ENCODE results near the gene GRIA3.
"Not testable (repeated sequence)": the region's sequence is repeated elsewhere in the genome, so short reads cannot be mapped to it uniquely, and the experiment has no call there.

GRIA3 gene

GRCh38 chrX:123357941-123358340, 173.9 kb downstream of the GRIA3 start:
- no peak for DNase-seq (ENCODE audit: low read depth)

GRCh38 chrX:123358457-123358856, 174.4 kb downstream of the GRIA3 start:
- DNase-seq (ENCODE audit: low read depth) = no peak

GRCh38 chrX:123361371-123361770, 177.3 kb downstream of the GRIA3 start:
- DNase-seq (ENCODE audit: low read depth) = no peak

GRCh38 chrX:123386196-123386595, 202.1 kb downstream of the GRIA3 start:
- not testable (repeated sequence) for DNase-seq (ENCODE audit: low read depth)

- DNase-seq (ENCODE audit: low read depth) = no peak
These were observed 208.8 kb downstream of the GRIA3 start for GRCh38 chrX:123392921-123393320.

GRCh38 chrX:123399709-123400108, 215.6 kb downstream of the GRIA3 start:
- DNase-seq (ENCODE audit: low read depth) = no peak

- DNase-seq (ENCODE audit: low read depth) = no peak
These were observed 221.2 kb downstream of the GRIA3 start for GRCh38 chrX:123405231-123405630.

GRCh38 chrX:123408821-123409737, 225.0 kb downstream of the GRIA3 start:
- no peak for DNase-seq (ENCODE audit: low read depth)

- DNase-seq (ENCODE audit: low read depth) = peak; percentile 15
These were observed 238.8 kb downstream of the GRIA3 start for GRCh38 chrX:123422875-123423274.

GRCh38 chrX:123424546-123424945, 240.5 kb downstream of the GRIA3 start:
- DNase-seq (ENCODE audit: low read depth) = peak; percentile 25

- no peak for DNase-seq (ENCODE audit: low read depth)
These were observed 241.4 kb downstream of the GRIA3 start for GRCh38 chrX:123425471-123425870.

GRCh38 chrX:123425904-123426303, 241.8 kb downstream of the GRIA3 start:
- DNase-seq (ENCODE audit: low read depth) = no peak

- DNase-seq (ENCODE audit: low read depth) = no peak
These were observed 248.5 kb downstream of the GRIA3 start for GRCh38 chrX:123432361-123433150.

GRCh38 chrX:123436512-123437136, 252.5 kb downstream of the GRIA3 start:
- DNase-seq (ENCODE audit: low read depth) = no peak

- DNase-seq (ENCODE audit: low read depth) = not testable (repeated sequence)
These were observed 255.8 kb downstream of the GRIA3 start for GRCh38 chrX:123439926-123440325.

- no peak for DNase-seq (ENCODE audit: low read depth)
These were observed 258.7 kb downstream of the GRIA3 start for GRCh38 chrX:123442764-123443163.

GRCh38 chrX:123447506-123447905, 263.4 kb downstream of the GRIA3 start:
- no peak for DNase-seq (ENCODE audit: low read depth)

- no peak for DNase-seq (ENCODE audit: low read depth)
These were observed 265.3 kb downstream of the GRIA3 start for GRCh38 chrX:123449335-123449734.

- DNase-seq (ENCODE audit: low read depth) = peak; percentile 3
These were observed 266.1 kb downstream of the GRIA3 start for GRCh38 chrX:123450222-123450621.

- no peak for DNase-seq (ENCODE audit: low read depth)
These were observed 270.8 kb downstream of the GRIA3 start for GRCh38 chrX:123454712-123455431.

- DNase-seq (ENCODE audit: low read depth) = no peak
These were observed 271.6 kb downstream of the GRIA3 start for GRCh38 chrX:123455693-123456092.

- DNase-seq (ENCODE audit: low read depth) = no peak
These were observed 280.6 kb downstream of the GRIA3 start for GRCh38 chrX:123464709-123465108.
